HT1080 (cell line): ENCODE results near the gene CYP2A6. TPM values are rescaled to one million over a fixed set of nuclear protein-coding genes. Genes with fewer than 3 reads are reported as not detected.
"Not testable (repeated sequence)": the region's sequence is repeated elsewhere in the genome, so short reads cannot be mapped to it uniquely, and the experiment has no call there.

ENCODE experiments used
- DNase-seq: peaks from one replicate; pipeline ENCODE4 v3.0.0-alpha.2; 2015; ENCODE audit warnings: low read depth
- total RNA-seq: library from RNA; depleted of rRNA; stranded (reverse); fragments of >200 nt; shearing (Covaris generic); gene quantifications from 2 replicates; pipeline ENCODE4 v1.2.3, GENCODE V29; 2014

Gene CYP2A6
- total RNA-seq, 1 experiment from 2014 or later = not detected

DNA sequence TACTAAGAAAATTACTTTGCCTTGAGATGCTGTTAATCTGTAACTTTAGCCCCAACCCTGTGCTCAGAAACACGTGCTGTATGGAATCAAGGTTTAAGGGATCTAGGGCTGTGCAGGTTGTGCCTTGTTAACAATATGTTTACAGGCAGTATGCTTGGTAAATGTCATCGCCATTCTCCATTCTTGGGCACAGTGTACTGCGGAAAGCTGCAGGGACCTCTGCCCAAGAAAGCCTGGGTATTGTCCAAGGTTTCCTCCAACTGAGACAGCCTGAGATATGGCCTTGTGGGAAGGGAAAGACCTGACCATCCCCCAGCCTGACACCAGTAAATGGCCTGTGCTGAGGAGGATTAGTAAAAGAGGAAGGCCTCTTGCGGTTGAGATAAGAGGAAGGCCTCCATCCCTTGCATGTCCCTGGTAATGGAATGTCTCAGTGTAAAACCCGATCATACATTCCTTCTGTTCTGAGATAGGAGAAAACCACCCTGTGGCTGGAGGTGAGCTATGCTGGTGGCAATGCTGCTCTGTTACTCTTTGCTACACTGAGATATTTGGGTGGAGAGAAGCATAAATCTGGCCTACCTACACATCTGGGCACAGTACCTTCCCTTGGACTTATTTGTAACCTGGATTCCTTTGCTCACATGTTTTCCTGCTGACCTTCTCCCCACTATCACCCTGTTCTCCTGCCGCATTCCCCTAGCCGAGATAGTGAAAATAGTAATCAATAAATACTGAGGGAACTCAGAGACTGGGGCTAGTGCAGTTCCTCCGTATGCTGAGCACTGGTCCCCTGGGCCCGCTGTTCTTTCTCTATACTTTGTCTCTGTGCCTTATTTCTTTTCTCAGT lies 27.3 kb downstream of the CYP2A6 start:
- not testable (repeated sequence) for DNase-seq

DNA sequence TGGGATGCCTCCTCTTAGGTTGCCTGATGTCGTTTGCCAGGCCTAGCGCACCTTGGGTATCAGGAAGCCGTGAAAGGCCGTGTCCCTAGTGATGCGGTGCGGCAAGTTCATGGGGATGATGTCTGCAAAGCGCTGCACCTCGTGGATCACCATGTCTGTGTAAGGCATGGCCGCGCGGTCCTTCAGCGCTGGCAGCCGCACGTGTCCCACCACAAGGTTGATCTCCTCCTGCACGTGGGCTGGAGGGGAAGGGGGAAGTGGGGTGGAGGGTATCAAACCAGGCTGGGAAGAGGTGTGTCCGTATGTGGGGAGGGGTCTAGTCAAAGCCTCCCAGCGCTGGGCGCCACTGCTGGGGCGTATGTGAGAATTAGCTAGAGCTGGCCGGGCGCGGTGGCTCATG lies 28.1 kb downstream of the CYP2A6 start:
- no peak for DNase-seq

DNA sequence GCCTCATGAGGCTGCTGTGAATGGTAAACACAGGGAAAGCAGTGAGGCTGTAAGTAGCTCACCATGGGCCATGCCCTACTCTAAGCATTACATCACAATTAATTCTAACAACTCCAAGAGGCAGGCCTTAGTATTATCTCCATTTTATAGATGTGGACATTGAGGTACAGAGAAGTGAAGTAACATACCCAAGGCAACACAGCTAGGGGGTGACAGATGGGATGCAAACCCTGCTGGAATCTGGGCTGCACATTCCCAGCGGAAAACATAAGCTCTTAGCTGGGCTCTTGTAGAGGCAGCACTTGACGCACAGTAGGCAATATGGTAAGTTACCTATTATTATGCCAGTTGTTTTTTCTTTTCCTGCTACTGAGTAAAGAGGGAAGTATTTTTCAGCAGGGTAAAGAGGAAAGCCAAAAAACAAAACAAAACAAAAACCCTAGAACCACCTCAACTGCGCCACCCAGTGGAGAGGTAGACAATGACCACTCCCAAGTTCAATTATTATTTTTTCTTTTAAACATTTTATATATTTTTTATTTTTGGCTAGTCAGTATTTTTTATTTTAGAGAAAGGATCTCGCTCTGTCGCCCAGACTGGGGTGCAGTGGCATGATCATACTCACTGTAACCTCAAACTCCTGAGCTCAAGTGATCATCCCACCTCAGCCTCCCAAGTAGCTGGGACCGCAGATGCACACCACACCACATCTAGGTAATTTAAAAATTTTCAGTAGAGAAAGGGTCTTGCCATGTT lies 30.6 kb downstream of the CYP2A6 start:
- not testable (repeated sequence) for DNase-seq

- DNase-seq = not testable (repeated sequence)
Measured at GRCh38 chr19:40818480-40819399, 31.5 kb downstream of the CYP2A6 start.

DNA sequence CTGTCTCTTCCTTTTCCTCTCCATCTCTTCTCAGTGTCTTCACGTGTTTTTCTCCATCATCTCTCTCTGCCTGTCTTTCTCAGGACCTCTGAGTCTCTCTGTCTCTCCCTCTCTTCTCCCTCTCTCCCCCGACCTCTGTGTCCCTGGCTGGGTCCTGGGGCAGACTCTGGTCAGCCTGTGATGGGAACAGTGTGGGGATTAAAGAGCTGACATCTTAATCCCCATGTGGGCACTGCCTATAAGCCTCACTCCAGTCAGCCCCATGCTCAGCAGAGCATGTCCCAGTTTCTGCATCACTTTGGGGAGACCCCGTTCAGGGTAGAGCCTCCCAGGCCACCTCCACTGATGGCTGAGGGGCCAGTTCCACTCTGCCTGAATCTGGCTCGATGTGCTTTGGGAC lies 35.0 kb downstream of the CYP2A6 start:
- no peak for DNase-seq

DNA sequence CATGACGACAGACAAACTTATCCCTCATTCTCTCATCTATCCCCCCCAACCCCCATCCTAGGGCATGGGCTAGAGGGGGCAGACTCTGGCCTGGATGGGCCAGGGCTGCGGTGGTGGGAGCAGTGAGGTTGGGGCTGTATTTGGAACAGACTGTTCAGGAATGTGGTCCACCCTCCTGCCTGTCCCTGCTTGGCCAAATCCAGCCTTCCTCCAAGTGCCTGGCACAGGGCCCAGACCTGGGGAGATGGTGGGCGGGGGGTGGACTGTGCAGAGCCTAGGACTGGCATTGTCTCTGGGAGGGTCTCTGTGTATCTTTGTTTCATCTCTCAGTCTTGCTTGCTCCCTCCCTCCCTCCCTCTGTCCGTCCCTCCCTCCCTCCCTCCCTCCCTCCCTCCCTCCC lies 37.1 kb downstream of the CYP2A6 start:
- no peak for DNase-seq

DNA sequence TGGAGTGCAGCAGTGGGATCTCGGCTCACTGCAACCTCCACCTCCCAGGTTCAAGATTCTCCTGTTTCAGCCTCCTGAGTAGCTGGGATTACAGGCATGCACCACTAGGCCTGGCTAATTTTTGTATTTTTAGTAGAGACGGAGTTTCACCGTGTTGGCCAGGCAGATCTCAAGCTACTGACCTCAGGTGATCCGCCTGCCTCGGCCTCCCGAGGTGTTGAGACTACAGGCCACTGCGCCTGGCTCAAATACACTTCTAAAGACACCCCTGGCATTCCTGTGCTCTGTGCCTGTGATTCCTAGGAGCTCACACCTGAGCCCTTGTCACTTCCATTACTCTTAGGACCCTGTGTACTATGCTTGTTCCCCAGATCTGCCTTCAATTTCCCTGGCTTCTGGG lies 37.7 kb downstream of the CYP2A6 start:
- not testable (repeated sequence) for DNase-seq

GRCh38 chr19:40811478-40812341 lies 38.5 kb downstream of the CYP2A6 start:
- DNase-seq = no peak

DNA sequence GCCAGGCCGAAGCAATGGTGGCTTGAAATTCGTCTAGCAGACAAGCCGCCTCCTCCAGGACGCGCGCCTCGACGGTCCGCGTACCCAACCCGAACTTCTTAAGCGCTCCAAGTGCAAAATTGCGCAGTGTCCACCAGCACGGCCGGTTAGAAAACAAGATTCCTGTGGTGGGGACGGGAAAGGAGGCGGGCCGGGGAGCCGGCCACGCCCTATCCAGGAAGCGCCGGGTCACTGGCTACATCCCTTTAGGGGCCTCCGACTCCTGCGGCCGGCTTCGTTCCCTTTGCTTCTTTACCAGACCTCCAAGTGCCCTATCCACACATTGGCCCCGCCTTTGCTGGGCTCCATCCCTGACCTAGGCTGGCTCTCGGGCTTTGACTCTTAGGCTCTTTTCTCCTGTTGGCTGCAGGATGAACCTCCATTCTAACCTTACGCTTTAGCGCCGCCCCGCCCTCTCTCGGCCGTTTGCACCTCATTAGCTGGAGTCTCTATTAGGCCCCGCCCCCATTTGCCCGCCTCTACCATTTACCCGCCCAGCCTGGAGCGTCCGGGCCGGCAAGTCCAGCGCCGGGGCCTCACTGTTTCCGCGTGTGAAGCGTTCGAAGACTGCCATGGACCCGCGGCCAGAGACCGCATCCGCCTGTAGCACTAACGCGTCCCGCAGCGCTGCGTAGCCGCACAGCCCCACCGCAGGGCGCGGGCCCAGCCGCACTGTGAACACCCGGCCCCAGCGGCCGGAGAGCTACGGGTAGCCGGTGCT lies 39.4 kb downstream of the CYP2A6 start:
- not testable (repeated sequence) for DNase-seq

GRCh38 chr19:40810160-40810559 lies 40.1 kb downstream of the CYP2A6 start:
- DNase-seq = no peak

DNA sequence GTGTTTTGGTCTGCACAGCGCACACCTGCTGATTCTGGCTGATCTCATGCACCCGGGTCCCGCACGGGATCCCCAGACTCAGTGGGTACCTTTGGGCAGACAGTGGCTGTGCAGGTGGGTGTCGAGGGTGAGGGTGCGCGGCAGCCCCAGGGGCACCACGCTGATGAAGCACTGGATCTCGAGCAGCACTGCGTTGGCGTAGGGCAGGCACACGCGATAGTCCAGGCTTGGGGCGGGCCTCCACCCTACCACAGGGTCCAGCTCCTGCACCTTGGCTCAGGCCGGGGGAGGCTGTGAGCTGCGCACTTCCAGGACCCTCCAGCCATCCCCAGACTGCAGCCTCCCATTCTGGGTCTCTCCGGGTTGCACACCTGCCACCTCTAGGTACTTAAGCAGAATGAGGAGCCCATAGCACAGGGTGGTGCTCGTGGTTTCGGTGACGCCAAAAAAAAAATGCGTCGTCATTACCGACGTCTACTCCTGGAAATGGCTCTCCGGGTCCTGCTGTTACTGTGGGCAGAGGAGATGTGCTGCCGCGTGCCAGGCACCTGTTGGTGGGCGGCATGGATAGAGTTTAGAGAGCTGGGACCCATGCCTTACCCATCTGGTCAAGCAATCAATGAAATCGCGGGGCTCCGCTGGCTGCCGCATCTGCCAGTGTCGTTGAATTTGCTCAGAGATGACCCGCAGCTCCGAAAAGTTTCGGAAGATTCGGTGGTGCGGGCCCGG lies 40.7 kb downstream of the CYP2A6 start:
- no peak for DNase-seq

DNA sequence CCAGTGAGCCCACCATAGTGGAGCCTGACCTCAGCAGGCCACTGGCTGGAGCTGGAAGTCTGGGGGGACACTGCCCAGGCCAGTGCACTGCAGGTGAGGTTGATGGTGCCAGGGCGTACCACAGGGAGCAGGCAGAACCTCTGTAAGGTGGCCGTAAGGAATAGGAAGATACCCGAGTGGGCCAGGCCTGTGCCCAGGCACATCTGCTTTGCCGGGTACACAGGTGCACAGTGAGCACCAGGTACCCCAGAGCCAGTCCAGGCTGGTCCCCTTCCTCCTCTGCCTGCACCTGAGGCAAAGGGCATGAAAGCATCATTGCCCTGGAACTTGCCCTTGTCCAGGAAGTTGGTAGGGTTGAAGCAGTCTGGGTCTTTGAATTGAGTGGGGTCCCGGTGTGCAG lies 41.8 kb downstream of the CYP2A6 start:
- no peak for DNase-seq

DNA sequence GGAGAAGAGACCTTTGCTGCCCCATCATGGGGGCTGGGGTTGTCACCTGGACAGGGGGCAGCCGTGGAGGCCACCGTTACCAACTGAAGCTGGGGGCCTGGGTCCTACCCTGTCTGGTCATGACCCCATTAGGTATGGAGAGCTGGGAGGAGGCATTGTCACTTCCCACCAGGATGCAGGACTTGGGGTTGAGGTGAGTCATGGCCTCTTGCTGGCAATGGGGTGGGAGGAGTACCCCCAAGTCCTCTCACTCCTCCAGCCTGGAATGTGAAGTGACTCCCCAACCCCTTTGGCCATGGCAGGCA lies 42.3 kb downstream of the CYP2A6 start:
- no peak for DNase-seq

DNA sequence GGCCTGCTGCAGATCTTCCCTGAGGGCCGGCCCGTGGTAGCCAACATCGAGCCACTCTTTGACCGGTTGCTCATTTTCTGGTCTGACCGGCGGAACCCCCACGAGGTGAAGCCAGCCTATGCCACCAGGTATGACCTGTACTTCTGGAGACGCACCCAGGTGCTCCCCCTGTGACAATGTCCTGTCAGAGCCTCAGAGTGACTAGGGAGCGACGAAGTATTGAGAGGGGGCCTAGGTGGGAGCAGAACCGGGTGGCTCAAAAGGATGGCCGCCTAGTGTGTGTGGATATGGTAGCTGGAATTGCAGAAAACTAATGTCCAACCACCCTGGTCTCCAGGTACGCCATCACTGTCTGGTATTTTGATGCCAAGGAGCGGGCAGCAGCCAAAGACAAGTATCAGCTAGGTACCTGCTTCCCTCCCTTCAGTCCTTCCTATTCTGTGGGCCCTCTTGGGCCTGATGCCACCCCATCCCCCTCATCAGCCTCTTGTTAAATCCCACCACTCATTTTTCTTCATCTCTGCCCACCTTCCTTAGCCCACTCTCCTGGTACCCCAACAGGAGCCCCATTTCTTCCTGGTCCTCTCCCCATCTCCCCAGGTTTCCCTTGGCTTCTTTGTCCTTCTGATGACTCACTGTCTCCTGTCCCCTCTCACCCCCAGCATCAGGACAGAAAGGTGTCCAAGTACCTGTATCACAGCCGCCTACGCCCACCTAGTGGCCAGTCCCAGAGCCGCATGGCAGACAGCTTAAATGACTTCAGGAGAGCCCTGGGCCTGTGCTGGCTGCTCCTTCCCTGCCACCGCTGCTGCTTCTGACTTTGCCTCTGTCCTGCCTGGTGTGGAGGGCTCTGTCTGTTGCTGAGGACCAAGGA lies 42.9 kb downstream of the CYP2A6 start:
- no peak for DNase-seq

DNA sequence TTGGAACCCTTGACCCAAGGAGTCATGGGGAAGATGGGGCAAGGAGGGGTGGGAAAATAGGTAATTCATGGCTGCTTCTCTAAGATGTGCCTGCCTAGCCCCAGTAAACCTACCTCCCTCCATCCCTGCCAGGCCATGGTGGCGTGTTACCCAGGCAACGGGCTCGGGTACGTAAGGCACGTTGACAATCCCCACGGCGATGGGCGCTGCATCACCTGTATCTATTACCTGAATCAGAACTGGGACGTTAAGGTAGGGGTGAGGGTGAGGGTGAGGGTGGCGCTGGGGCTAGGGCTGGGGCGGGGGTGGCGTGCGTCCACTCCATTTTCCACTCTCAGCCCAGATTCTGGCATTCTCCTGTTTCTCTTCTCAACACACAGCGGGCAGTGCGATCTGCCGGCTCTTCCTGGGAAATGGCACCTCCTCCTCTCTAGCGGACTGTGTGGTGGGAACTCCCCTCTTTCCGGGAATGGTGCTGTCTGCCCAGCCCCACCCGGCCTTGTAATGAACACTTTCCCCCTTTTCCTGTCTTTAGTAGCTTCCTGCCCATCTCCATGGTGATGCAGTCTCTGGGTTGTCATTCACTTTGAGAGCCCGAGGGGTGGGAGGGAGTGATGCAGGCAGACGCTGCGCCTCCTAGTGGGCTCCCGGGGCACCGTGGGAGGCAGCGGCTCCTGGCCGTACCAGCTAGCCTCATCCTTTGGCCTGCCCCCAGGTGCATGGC lies 43.7 kb downstream of the CYP2A6 start:
- peak; percentile 98 for DNase-seq

DNA sequence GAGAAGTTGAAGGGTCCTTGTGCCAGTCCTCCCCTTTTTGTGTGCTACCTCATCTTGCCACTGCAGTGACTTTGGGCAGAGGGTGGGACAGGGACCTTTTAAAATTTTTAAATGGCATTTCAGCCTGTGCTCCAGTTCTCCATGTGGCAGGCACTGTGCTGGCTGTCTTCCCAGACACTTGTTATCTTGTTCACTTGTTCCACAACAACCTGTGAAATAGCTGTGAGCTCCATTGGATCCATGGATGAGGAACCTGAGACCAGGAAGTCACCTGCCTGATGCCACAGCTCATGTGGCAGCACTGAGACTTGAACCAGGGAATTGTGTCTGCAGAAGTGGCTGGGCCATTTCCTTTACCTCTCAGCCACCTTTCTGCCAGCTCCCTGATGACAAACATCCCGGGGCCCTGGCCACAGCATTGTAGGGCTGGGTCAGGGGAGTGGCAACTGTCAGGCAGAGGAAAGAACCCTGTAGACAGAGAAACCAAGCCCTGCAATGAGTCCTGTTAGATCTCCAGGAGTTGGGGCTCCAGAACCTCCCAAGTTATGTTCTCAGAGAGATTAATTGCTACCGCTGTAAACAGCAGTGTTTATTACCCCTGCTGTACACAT lies 44.9 kb downstream of the CYP2A6 start:
- DNase-seq = no peak

DNA sequence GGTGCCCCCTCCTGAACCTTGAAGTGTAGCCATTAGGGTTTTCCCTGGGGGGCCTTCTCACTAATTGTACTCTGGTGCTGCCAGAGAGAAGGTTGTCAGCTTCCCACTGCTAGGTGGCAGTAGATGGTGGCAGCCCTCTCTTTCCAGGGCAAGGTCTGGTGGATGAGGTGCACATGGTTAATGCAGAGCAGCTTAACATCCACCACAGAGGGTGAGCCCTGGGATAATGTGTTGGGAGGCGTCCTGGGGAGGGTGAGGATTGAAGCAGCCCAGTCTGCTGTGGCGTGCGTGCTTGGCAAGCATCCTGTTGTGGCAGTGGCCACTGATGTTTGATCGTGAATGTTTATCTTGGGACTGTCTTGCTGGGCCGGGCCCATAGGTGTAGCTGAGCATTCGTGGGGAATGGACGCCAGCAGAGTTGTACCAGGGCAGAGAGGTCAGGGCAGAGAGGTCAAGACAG lies 45.4 kb downstream of the CYP2A6 start:
- DNase-seq = no peak
